Measurements from ENCODE around the gene TANK. TPM values are rescaled to one million over a fixed set of nuclear protein-coding genes. Genes with fewer than 3 reads are reported as not detected.

Gene TANK
- total RNA-seq, 1 donor from 2014 or later, result 18.4 TPM

- Histone ChIP-seq H3K4me1 (peaks cover 0 to 8% of the 10 kb centered on the region in 2 donors), H3K4me3 (peak overlapping the region; percentile 72 to 77), H3K36me3 (no peaks in the 10 kb centered on the region), H3K27ac (no peak overlapping the region), H3K27me3 (no peaks in the 10 kb centered on the region), H3K9me3 (no peaks in the 10 kb centered on the region)
- TF ChIP-seq CTCF (IDR thresholded peaks at IDR 0.05), result no peak
- no peak for DNase-seq (ENCODE audit: low spot score in 2 of 2)
- intact Hi-C loops (cut with DNase I), result no loop called here
Observed at GRCh38 chr2:161237392-161238264, 77.4 kb downstream of the TANK start.

GRCh38 chr2:161238265-161238559 is 78.0 kb downstream of the TANK start:
- Histone ChIP-seq H3K36me3 (no peaks in the 10 kb centered on the region), H3K4me1 (peaks cover 0 to 8% of the 10 kb centered on the region in 2 donors), H3K4me3 (peak overlapping the region; percentile 72 to 77), H3K27ac (peak overlapping the region in 1 of 2 donors; percentile 28), H3K9me3 (no peaks in the 10 kb centered on the region), H3K27me3 (no peaks in the 10 kb centered on the region)
- intact Hi-C loops (cut with DNase I), result no loop called here
- TF ChIP-seq CTCF (IDR thresholded peaks at IDR 0.05), result no peak
- no peak for DNase-seq (ENCODE audit: low spot score in 2 of 2)

DNA sequence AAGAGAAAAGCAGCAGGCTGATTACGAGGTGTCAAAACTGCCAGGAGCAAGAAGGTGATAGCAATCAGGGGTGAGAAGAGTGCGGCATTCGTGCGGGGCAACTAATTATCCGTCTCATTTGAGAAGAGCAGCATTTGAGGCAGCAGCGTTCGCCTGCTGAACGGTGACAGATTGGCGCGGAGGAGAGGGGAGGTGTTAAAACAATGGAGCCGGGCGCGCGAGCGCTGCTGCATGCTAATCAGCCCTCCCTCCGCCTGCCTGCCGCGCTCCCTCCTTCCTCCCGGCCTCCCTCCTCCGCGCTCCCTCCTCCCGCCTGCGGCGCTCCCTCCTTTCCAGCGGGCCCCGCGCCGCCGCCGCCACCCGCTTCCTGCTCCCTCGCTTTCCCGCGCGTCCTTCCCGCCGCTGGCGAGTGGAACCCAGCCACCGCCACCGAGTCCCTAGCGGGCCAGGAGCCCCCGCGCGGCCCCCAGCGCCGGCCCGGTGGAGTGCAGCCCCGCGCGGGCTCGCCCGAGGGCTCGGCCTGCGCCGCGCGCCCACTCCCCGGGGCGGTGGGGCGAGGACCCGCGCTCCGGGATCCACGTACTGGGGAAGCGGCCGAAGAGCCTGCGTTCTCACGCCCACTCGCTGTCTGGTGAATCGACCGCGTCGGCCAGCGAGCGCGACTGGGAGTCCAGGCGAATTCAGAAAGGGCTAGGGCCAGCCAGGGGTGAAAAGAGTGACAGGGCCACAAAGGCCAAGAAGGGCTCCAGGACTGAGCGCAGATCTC is 78.5 kb downstream of the TANK start:
- no peak for TF ChIP-seq CTCF (IDR thresholded peaks at IDR 0.05)
- no peaks in the 10 kb centered on the region for H3K27me3 ChIP-seq
- peak overlapping the region; percentile 20 to 28 for H3K27ac ChIP-seq
- intact Hi-C loops (cut with DNase I), result no loop called here
- H3K4me3 ChIP-seq, result peak overlapping the region; percentile 72 to 77
- DNase-seq (ENCODE audit: low spot score in 2 of 2), result peak in 1 of 2 donors; percentile 77
- H3K36me3 ChIP-seq, result no peaks in the 10 kb centered on the region
- peaks cover 0 to 8% of the 10 kb centered on the region in 2 donors for H3K4me1 ChIP-seq
- no peaks in the 10 kb centered on the region for H3K9me3 ChIP-seq

- intact Hi-C loops (cut with DNase I), result no loop called here
- DNase-seq (ENCODE audit: low spot score in 2 of 2), result no peak
- no peaks in the 10 kb centered on the region for H3K9me3 ChIP-seq
- no peaks in the 10 kb centered on the region for H3K36me3 ChIP-seq
- H3K4me1 ChIP-seq, result peaks cover 0 to 8% of the 10 kb centered on the region in 2 donors
- peak overlapping the region; percentile 72 to 77 for H3K4me3 ChIP-seq
- H3K27ac ChIP-seq, result peak overlapping the region; percentile 20 to 28
- TF ChIP-seq CTCF (IDR thresholded peaks at IDR 0.05), result no peak
- H3K27me3 ChIP-seq, result no peaks in the 10 kb centered on the region
Observed at GRCh38 chr2:161239326-161240109, 79.3 kb downstream of the TANK start.

DNA sequence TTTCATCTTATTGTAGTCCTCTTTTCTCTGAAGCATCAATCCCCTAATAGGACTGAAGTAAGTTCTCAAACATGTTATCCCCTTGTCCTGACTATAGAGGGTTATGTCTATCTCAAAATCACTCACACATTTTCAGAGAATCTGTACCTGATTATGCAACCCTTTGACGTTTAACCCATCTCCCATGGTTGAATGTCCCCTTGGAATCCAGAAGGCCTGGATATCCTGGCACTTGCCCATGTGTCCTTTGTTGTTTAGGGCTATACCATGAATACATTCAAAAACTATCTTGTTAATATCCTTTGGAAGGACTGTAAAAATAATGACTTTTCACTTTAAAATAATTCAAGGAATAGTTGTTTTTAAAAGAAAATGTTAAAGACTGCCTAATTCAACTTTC is 81.7 kb downstream of the TANK start:
- intact Hi-C loops (cut with DNase I), result no loop called here
- Histone ChIP-seq H3K27me3 (no peaks in the 10 kb centered on the region), H3K36me3 (no peaks in the 10 kb centered on the region), H3K9me3 (no peaks in the 10 kb centered on the region), H3K4me3 (no peak overlapping the region), H3K4me1 (peaks cover 0 to 8% of the 10 kb centered on the region in 2 donors), H3K27ac (no peak overlapping the region)
- TF ChIP-seq CTCF (IDR thresholded peaks at IDR 0.05), result no peak
- DNase-seq (ENCODE audit: low spot score in 2 of 2), result no peak

Measured in ascending aorta (tissue), 2 donors.